Neural cell (in vitro differentiated cells): ENCODE measurements around the gene BPGM.

Source experiments
- CTCF ChIP-seq: fragments of 450-650 bp; IDR thresholded peaks from 2 replicates; pipeline ENCODE4 v1.5.1; 2014; ENCODE audit warnings: antibody characterized with exemption, mild to moderate bottlenecking, moderate library complexity; ENCODE audit not compliant: poor library complexity, severe bottlenecking
- EP300 ChIP-seq: fragments of 450-650 bp; conservative IDR thresholded peaks from 2 replicates; pipeline ENCODE4 v1.6.1; 2014; ENCODE audit warnings: antibody characterized with exemption, mild to moderate bottlenecking, moderate library complexity; ENCODE audit not compliant: poor library complexity, severe bottlenecking
- EZH2 ChIP-seq: fragments of 200-600, 300-800 bp; shearing (Covaris generic), sonication (generic); IDR thresholded peaks from 2 replicates; pipeline ENCODE4 v1.6.1; 2014; ENCODE audit warnings: antibody characterized with exemption, low read length, borderline replicate concordance, mild to moderate bottlenecking; ENCODE audit not compliant: insufficient read depth, poor library complexity, severe bottlenecking
- RAD21 ChIP-seq: fragments of 450-650 bp; conservative IDR thresholded peaks from 2 replicates; pipeline ENCODE4 v1.6.1; 2014; ENCODE audit warnings: antibody characterized with exemption, mild to moderate bottlenecking, moderate library complexity

- TF ChIP-seq EP300 (no peak), CTCF (no peak), EZH2 (no peak), RAD21 (no peak)
Observed at GRCh38 chr7:134649226-134649775, 2.6 kb downstream of the BPGM start.
